DOHH2 (cell line): ENCODE results near the gene OR4D9.

Experiments
- CTCF ChIP-seq: fragments of 200-600 bp; sonication (generic); IDR thresholded peaks from one replicate; pipeline ENCODE4 v1.5.1; 2014; ENCODE audit warnings: antibody characterized with exemption, mild to moderate bottlenecking, low read depth, low read length; ENCODE audit not compliant: poor library complexity, severe bottlenecking
- EZH2phosphoT487 ChIP-seq: fragments of 200-600 bp; sonication (generic); IDR thresholded peaks from 2 replicates; pipeline ENCODE4 v1.6.1; 2017; ENCODE audit warnings: borderline replicate concordance, mild to moderate bottlenecking, antibody characterized with exemption, low read length, moderate library complexity, mixed read lengths

GRCh38 chr11:59550842-59551658, 39.7 kb downstream of the OR4D9 start:
- no peak for TF ChIP-seq CTCF
- no peak for TF ChIP-seq EZH2phosphoT487
